ENCODE data around the gene MAGEF1. TPM values are rescaled to one million over a fixed set of nuclear protein-coding genes. Genes with fewer than 3 reads are reported as not detected.
A peak's percentile ranks its signal among the peaks of the same experiment; 100 is the strongest.

Gene MAGEF1
- total and polyA plus RNA-seq, 10 of the 15 experiments (the other 5 are each of a cell fraction or from before 2014, with no cell fraction given), result 2.3 to 62.2 (median 27.1) TPM

DNA sequence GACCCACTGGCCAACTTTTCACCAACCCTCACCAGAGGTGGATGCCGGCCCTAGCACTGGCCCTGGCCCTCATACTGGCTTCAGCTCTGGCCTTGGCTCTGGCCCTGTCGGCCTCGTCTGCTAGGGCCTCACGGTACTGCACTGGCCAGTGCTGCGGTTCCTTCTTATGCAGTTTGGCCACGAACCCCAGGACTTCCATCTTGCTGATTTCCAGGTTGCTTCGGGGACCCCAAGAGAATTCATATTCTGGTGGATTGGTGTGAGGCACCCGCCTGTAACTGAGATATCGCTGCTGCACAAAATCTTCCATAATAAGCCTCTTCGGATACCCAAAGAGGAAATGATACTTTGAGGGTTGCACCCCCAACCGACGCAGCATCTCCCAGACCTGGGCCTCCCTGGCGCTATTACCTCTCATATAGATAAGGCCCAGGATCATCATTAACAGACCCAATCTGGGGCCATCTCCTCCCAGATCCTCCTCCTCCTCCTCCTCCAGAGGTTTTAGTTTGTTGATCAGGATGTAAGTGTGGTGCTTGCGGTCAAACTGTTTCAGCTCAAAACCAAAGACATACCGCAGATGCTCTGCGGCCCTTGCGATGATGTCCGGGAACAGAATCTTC, 883 bp downstream of the MAGEF1 start:
- in situ Hi-C loops (cut with MboI) (no loop called here), intact Hi-C loops (cut with micrococcal nuclease; ENCODE audit: unreplicated experiment) (no loop called here)
- BruUV-seq (replicated peaks), result no TSS peak
- ChIA-PET SMC1A (ENCODE audit: uncharacterized antibody, unreplicated experiment) (interaction anchor here (1.5 kb wide), 1 partner anchor 32 kb away, joined by 3 read pairs; no protein-coding TSS in a partner anchor), RAD21 (ENCODE audit: unreplicated experiment) (no interaction called here), POLR2A (interaction anchor here (1.1 kb wide), 1 partner anchor 125 kb away, joined by 3 read pairs; no protein-coding TSS in a partner anchor), CTCF (no interaction called here)
- Histone ChIP-seq H3K79me2 (ENCODE audit: control insufficient read depth, insufficient read depth, low read length) (peaks cover 9% of the 10 kb centered on the region), H3K27ac (ENCODE audit: control insufficient read depth, insufficient read depth) (peak overlapping the region; percentile 73), H3K27me3 (replicated peaks in 1 of 2; ENCODE audit: control insufficient read depth in 2 of 2, insufficient read depth in 2 of 2, low read length in 1 of 2) (no peaks in the 10 kb centered on the region), H3K4me3 (peak overlapping the region; percentile 79), H2AFZ (ENCODE audit: control insufficient read depth, low read depth, low read length) (peak overlapping the region; percentile 88), H3K9me3 (replicated peaks; ENCODE audit: control insufficient read depth, insufficient read depth, low read length) (no peaks in the 10 kb centered on the region), H3K4me2 (ENCODE audit: control insufficient read depth, insufficient read depth) (peak overlapping the region; percentile 91), H3K36me3 (ENCODE audit: control insufficient read depth in 2 of 2, insufficient read depth in 2 of 2, low read length in 1 of 2) (0 out of 4 replicates have a peak, but pooled peaks cover 0 to 3% of the 10 kb centered on the region in 2 experiments), H3K9ac (ENCODE audit: control insufficient read depth, insufficient read depth, low read length) (peak overlapping the region; percentile 89), H4K20me1 (ENCODE audit: control insufficient read depth, insufficient read depth) (no peaks in the 10 kb centered on the region), H3K4me1 (ENCODE audit: control insufficient read depth, insufficient read depth, low read length) (peaks cover 5% of the 10 kb centered on the region)
- 9% methylated on average over 18 of the region's 18 CpGs for WGBS (ENCODE audit: insufficient coverage, insufficient replicate concordance, low lambda C conversion rate, missing lambda C conversion rate)
- FAIRE-seq (peak; percentile 31), ATAC-seq (peak; percentile 77), DNase-seq (ENCODE audit: low read depth, low spot score) (peak; percentile 25)
- TF ChIP-seq KAT2A (conservative IDR thresholded peaks at IDR 0.05; ENCODE audit: control insufficient read depth, low read depth, low read length) (no peak), YY1 (IDR thresholded peaks at IDR 0.05; ENCODE audit: low read depth, low read length) (peak; percentile 29; the same call in 1 of the 2 replicates), NFYA (IDR thresholded peaks at IDR 0.05; ENCODE audit: borderline replicate concordance, low read depth, low read length) (no peak), KLF5 (IDR thresholded peaks at IDR 0.05; ENCODE audit: partially characterized antibody) (no peak), POLR2AphosphoS5 (IDR thresholded peaks at IDR 0.05; ENCODE audit: low read length) (no peak), POLR2AphosphoS2 (IDR thresholded peaks at IDR 0.05; ENCODE audit: low read depth, low read length) (no peak), TAF1 (IDR thresholded peaks at IDR 0.05; ENCODE audit: borderline replicate concordance, low read depth, low read length) (peak; percentile 40; the same call in 1 of the 2 replicates), ZNF274 (IDR thresholded peaks at IDR 0.05; ENCODE audit: insufficient read depth, insufficient read length) (no peak), ZBED1 (IDR thresholded peaks at IDR 0.05; ENCODE audit: borderline replicate concordance) (no peak), RBBP5 (conservative IDR thresholded peaks at IDR 0.05) (no peak), RUNX3 (IDR thresholded peaks at IDR 0.05; ENCODE audit: low read length) (peak; percentile 89), RELA (IDR thresholded peaks at IDR 0.05; ENCODE audit: borderline replicate concordance, partially characterized antibody) (no peak), JUND (IDR thresholded peaks at IDR 0.05; ENCODE audit: low read depth, low read length) (no peak), WRNIP1 (IDR thresholded peaks at IDR 0.05; ENCODE audit: borderline replicate concordance, low read depth, low read length) (no peak), SP1 (IDR thresholded peaks at IDR 0.05; ENCODE audit: low read depth, low read length) (no peak), IKZF2 (IDR thresholded peaks at IDR 0.05) (peak in 1 of 2 experiments; percentile 14; a peak in 1 of 4 replicates), BCL11A (IDR thresholded peaks at IDR 0.05; ENCODE audit: low read depth, low read length) (0 out of 2 replicates have a peak, but pooled peaks have one; percentile 16), SIX5 (IDR thresholded peaks at IDR 0.05; ENCODE audit: low read depth, low read length, severe bottlenecking) (no peak)
- TF ChIP-seq, protein P1, sequence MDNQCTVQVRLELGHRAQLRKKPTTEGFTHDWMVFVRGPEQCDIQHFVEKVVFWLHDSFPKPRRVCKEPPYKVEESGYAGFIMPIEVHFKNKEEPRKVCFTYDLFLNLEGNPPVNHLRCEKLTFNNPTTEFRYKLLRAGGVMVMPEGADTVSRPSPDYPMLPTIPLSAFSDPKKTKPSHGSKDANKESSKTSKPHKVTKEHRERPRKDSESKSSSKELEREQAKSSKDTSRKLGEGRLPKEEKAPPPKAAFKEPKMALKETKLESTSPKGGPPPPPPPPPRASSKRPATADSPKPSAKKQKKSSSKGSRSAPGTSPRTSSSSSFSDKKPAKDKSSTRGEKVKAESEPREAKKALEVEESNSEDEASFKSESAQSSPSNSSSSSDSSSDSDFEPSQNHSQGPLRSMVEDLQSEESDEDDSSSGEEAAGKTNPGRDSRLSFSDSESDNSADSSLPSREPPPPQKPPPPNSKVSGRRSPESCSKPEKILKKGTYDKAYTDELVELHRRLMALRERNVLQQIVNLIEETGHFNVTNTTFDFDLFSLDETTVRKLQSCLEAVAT (IDR thresholded peaks at IDR 0.05), result peak; percentile 62; the same call in 1 of the 2 replicates
- TF ChIP-seq, protein P2, sequence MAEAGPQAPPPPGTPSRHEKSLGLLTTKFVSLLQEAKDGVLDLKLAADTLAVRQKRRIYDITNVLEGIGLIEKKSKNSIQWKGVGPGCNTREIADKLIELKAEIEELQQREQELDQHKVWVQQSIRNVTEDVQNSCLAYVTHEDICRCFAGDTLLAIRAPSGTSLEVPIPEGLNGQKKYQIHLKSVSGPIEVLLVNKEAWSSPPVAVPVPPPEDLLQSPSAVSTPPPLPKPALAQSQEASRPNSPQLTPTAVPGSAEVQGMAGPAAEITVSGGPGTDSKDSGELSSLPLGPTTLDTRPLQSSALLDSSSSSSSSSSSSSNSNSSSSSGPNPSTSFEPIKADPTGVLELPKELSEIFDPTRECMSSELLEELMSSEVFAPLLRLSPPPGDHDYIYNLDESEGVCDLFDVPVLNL (IDR thresholded peaks at IDR 0.05; ENCODE audit: low read depth, low read length), result no peak
- TF ChIP-seq, protein P3, sequence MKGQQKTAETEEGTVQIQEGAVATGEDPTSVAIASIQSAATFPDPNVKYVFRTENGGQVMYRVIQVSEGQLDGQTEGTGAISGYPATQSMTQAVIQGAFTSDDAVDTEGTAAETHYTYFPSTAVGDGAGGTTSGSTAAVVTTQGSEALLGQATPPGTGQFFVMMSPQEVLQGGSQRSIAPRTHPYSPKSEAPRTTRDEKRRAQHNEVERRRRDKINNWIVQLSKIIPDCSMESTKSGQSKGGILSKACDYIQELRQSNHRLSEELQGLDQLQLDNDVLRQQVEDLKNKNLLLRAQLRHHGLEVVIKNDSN (IDR thresholded peaks at IDR 0.05; ENCODE audit: borderline replicate concordance, extremely low read length, insufficient read depth, low read depth, low read length), result no peak
- TF ChIP-seq, protein P4, sequence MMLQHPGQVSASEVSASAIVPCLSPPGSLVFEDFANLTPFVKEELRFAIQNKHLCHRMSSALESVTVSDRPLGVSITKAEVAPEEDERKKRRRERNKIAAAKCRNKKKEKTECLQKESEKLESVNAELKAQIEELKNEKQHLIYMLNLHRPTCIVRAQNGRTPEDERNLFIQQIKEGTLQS (IDR thresholded peaks at IDR 0.05; ENCODE audit: borderline replicate concordance, extremely low read depth, low read depth, low read length), result no peak

All from GM12878 (cell line).